OCI-LY1 (cell line): ENCODE data around the gene RNF103.

Experiments used
- H2AFZ ChIP-seq: fragments of 200-600 bp; sonication (generic), shearing (Covaris generic); 2 replicates; pipeline ENCODE4 v1.6.0; 2014; ENCODE audit warnings: antibody characterized with exemption, mild to moderate bottlenecking, low read length
- H3F3A ChIP-seq: fragments of 200-600 bp; sonication (generic), shearing (Covaris generic); 2 replicates; pipeline ENCODE4 v1.6.0; 2014; ENCODE audit warnings: mild to moderate bottlenecking, antibody characterized with exemption, low read length, moderate library complexity; ENCODE audit not compliant: insufficient read depth
- H3K27ac ChIP-seq: fragments of 200-600 bp; sonication (generic); 2 replicates; pipeline ENCODE4 v1.5.1; 2014; ENCODE audit warnings: low read length, mixed run types, mild to moderate bottlenecking, low read depth; ENCODE audit not compliant: poor library complexity, severe bottlenecking
- H3K27me3 ChIP-seq: fragments of 200-600 bp; sonication (generic); 2 replicates; pipeline ENCODE4 v1.6.0; 2014; ENCODE audit warnings: antibody characterized with exemption, mild to moderate bottlenecking, low read length, moderate library complexity; ENCODE audit not compliant: insufficient read depth
- H3K36me3 ChIP-seq: fragments of 200-600 bp; sonication (generic); 2 replicates; pipeline ENCODE4 v1.6.1; 2014; ENCODE audit warnings: mild to moderate bottlenecking, antibody characterized with exemption, low read length, moderate library complexity, mixed read lengths; ENCODE audit not compliant: insufficient read depth
- H3K4me1 ChIP-seq: fragments of 200-600 bp; sonication (generic); 2 replicates; pipeline ENCODE4 v1.5.1; 2014; ENCODE audit warnings: mild to moderate bottlenecking, low read length, moderate library complexity; ENCODE audit not compliant: insufficient read depth, severe bottlenecking
- H3K4me2 ChIP-seq: fragments of 200-600 bp; sonication (generic), shearing (Covaris generic); 2 replicates; pipeline ENCODE4 v1.6.1; 2014; ENCODE audit warnings: low read length
- H3K4me3 ChIP-seq: fragments of 200-600 bp; sonication (generic); 2 replicates; pipeline ENCODE4 v1.5.1; 2014; ENCODE audit warnings: low read length, low read depth, mild to moderate bottlenecking, mixed read lengths; ENCODE audit not compliant: poor library complexity, severe bottlenecking
- H3K79me2 ChIP-seq: fragments of 200-600 bp; shearing (Covaris generic); 2 replicates; pipeline ENCODE4 v1.6.1; 2016; ENCODE audit warnings: mixed run types, low read length, mixed read lengths; ENCODE audit not compliant: insufficient read depth
- H3K9ac ChIP-seq: fragments of 200-600 bp; sonication (generic), shearing (Covaris generic); 2 replicates; pipeline ENCODE4 v1.6.1; 2014; ENCODE audit warnings: mild to moderate bottlenecking, low read length, mixed read lengths
- H3K9me2 ChIP-seq: fragments of 200-600 bp; sonication (generic), shearing (Covaris generic); 2 replicates; pipeline ENCODE4 v1.6.1; 2014; ENCODE audit warnings: low read depth, mild to moderate bottlenecking, low read length, mixed read lengths
- H3K9me3 ChIP-seq: fragments of 200-600 bp; shearing (Covaris generic); 2 replicates; pipeline ENCODE4 v1.6.1; 2014; ENCODE audit warnings: low read length, mixed read lengths
- H4K20me1 ChIP-seq: fragments of 200-600 bp; sonication (generic), shearing (Covaris generic); 2 replicates; pipeline ENCODE4 v1.6.0; 2016; ENCODE audit warnings: mild to moderate bottlenecking, low read length; ENCODE audit not compliant: insufficient read depth
- CTCF ChIP-seq: fragments of 200-600 bp; sonication (generic), shearing (Covaris generic); IDR thresholded peaks from 2 replicates; pipeline ENCODE4 v1.5.1; 2017; ENCODE audit warnings: mild to moderate bottlenecking, antibody characterized with exemption, low read length, moderate library complexity, mixed read lengths
- EZH2 ChIP-seq: fragments of 200-600 bp; sonication (generic), shearing (Covaris generic); IDR thresholded peaks from 2 replicates; pipeline ENCODE4 v1.8.0; 2017; ENCODE audit warnings: borderline replicate concordance, mixed run types, mild to moderate bottlenecking, antibody characterized with exemption, low read length, moderate library complexity, mixed read lengths

Gene RNF103

GRCh38 chr2:86617153-86617552 is 6.5 kb downstream of the RNF103 start:
- no peak for TF ChIP-seq CTCF
- no peak for TF ChIP-seq EZH2
- no peak overlapping the region for H2AFZ ChIP-seq
- H3K36me3 ChIP-seq = peaks cover 52% of the 10 kb centered on the region; the same call in 1 of the 2 replicates
- H3K27ac ChIP-seq = no peak overlapping the region
- no peaks in the 10 kb centered on the region for H3K9me2 ChIP-seq
- H3F3A ChIP-seq = no peaks in the 10 kb centered on the region
- no peaks in the 10 kb centered on the region for H4K20me1 ChIP-seq
- no peak overlapping the region for H3K9ac ChIP-seq
- no peaks in the 10 kb centered on the region for H3K27me3 ChIP-seq
- no peak overlapping the region for H3K4me2 ChIP-seq
- no peaks in the 10 kb centered on the region for H3K9me3 ChIP-seq
- H3K4me1 ChIP-seq = peaks cover 33% of the 10 kb centered on the region
- no peak overlapping the region for H3K4me3 ChIP-seq
- H3K79me2 ChIP-seq = peaks cover 20% of the 10 kb centered on the region

- Histone ChIP-seq H3F3A (no peaks in the 10 kb centered on the region), H2AFZ (no peak overlapping the region), H4K20me1 (no peaks in the 10 kb centered on the region), H3K4me1 (peaks cover 33% of the 10 kb centered on the region), H3K27me3 (no peaks in the 10 kb centered on the region), H3K9me3 (no peaks in the 10 kb centered on the region), H3K4me3 (no peak overlapping the region), H3K36me3 (peaks cover 55% of the 10 kb centered on the region; the same call in 1 of the 2 replicates), H3K79me2 (peaks cover 14% of the 10 kb centered on the region), H3K27ac (no peak overlapping the region), H3K9ac (no peak overlapping the region), H3K9me2 (no peaks in the 10 kb centered on the region), H3K4me2 (no peak overlapping the region)
- TF ChIP-seq EZH2 = no peak
- TF ChIP-seq CTCF = no peak
These were observed 7.2 kb downstream of the RNF103 start for GRCh38 chr2:86616502-86616901.

GRCh38 chr2:86615596-86615995 is 8.1 kb downstream of the RNF103 start:
- Histone ChIP-seq H3K4me3 (no peak overlapping the region), H2AFZ (no peak overlapping the region), H3K36me3 (peaks cover 64% of the 10 kb centered on the region; the same call in 1 of the 2 replicates), H3F3A (no peaks in the 10 kb centered on the region), H3K27me3 (no peaks in the 10 kb centered on the region), H3K9me2 (no peaks in the 10 kb centered on the region), H3K79me2 (peaks cover 5% of the 10 kb centered on the region), H3K4me2 (no peak overlapping the region), H3K4me1 (peaks cover 26% of the 10 kb centered on the region), H3K9me3 (no peaks in the 10 kb centered on the region), H3K9ac (no peak overlapping the region), H3K27ac (no peak overlapping the region), H4K20me1 (no peaks in the 10 kb centered on the region)
- no peak for TF ChIP-seq EZH2
- TF ChIP-seq CTCF = no peak
